Measurements from ENCODE around the gene GAL.

GAL gene

GRCh38 chr11:68721075-68721474 lies 36.7 kb downstream of the GAL start:
- TF ChIP-seq CREB1 (IDR thresholded peaks at IDR 0.05; ENCODE audit: low read depth) (no peak), USF1 (IDR thresholded peaks at IDR 0.05) (no peak), NFIC (IDR thresholded peaks at IDR 0.05) (no peak), FOXM1 (IDR thresholded peaks at IDR 0.05; ENCODE audit: borderline replicate concordance, low read depth) (no peak), TCF12 (IDR thresholded peaks at IDR 0.05; ENCODE audit: low read depth) (no peak), CEBPB (IDR thresholded peaks at IDR 0.05) (no peak), TEAD4 (IDR thresholded peaks at IDR 0.05) (no peak), EP300 (IDR thresholded peaks at IDR 0.05; ENCODE audit: borderline replicate concordance) (no peak), EGR1 (IDR thresholded peaks at IDR 0.05) (no peak)

- TF ChIP-seq CEBPB (IDR thresholded peaks at IDR 0.05): peak; percentile 84
- no peak for TF ChIP-seq NFIC (IDR thresholded peaks at IDR 0.05)
Measured at GRCh38 chr11:68722143-68722542, 37.8 kb downstream of the GAL start.

GRCh38 chr11:68724293-68724692 lies 39.9 kb downstream of the GAL start:
- TF ChIP-seq RAD21 (IDR thresholded peaks at IDR 0.05; ENCODE audit: low read depth): no peak
- no peak for TF ChIP-seq TEAD4 (IDR thresholded peaks at IDR 0.05)
- no peak for TF ChIP-seq CREB1 (IDR thresholded peaks at IDR 0.05; ENCODE audit: low read depth)
- TF ChIP-seq ZBTB7A (IDR thresholded peaks at IDR 0.05; ENCODE audit: low read depth): no peak
- no peak for TF ChIP-seq TAF1 (IDR thresholded peaks at IDR 0.05; ENCODE audit: low read depth)
- TF ChIP-seq USF1 (IDR thresholded peaks at IDR 0.05): no peak

GRCh38 chr11:68727783-68728182 lies 43.4 kb downstream of the GAL start:
- TF ChIP-seq CEBPB (IDR thresholded peaks at IDR 0.05): no peak
- TF ChIP-seq EGR1 (IDR thresholded peaks at IDR 0.05): no peak
- no peak for TF ChIP-seq USF1 (IDR thresholded peaks at IDR 0.05)
- TF ChIP-seq RAD21 (IDR thresholded peaks at IDR 0.05; ENCODE audit: low read depth): peak; percentile 35; the same call in 1 of the 2 replicates
- no peak for TF ChIP-seq TAF1 (IDR thresholded peaks at IDR 0.05; ENCODE audit: low read depth)
- no peak for TF ChIP-seq NFIC (IDR thresholded peaks at IDR 0.05)
- TF ChIP-seq MAX (IDR thresholded peaks at IDR 0.05): no peak
- TF ChIP-seq CREB1 (IDR thresholded peaks at IDR 0.05; ENCODE audit: low read depth): no peak

- no peak for TF ChIP-seq FOXM1 (IDR thresholded peaks at IDR 0.05; ENCODE audit: borderline replicate concordance, low read depth)
- no peak for TF ChIP-seq REST (IDR thresholded peaks at IDR 0.05; ENCODE audit: low read depth)
- TF ChIP-seq TCF12 (IDR thresholded peaks at IDR 0.05; ENCODE audit: low read depth): no peak
- TF ChIP-seq TAF1 (IDR thresholded peaks at IDR 0.05; ENCODE audit: low read depth): no peak
- no peak for TF ChIP-seq USF1 (IDR thresholded peaks at IDR 0.05)
- no peak for TF ChIP-seq MAX (IDR thresholded peaks at IDR 0.05)
- no peak for TF ChIP-seq EGR1 (IDR thresholded peaks at IDR 0.05)
Measured at GRCh38 chr11:68734111-68734510, 49.8 kb downstream of the GAL start.

- TF ChIP-seq TAF1 (IDR thresholded peaks at IDR 0.05; ENCODE audit: low read depth): no peak
- no peak for TF ChIP-seq YY1 (IDR thresholded peaks at IDR 0.05; ENCODE audit: low read depth)
- no peak for TF ChIP-seq TCF12 (IDR thresholded peaks at IDR 0.05; ENCODE audit: low read depth)
- no peak for TF ChIP-seq REST (IDR thresholded peaks at IDR 0.05; ENCODE audit: low read depth)
- no peak for TF ChIP-seq CEBPB (IDR thresholded peaks at IDR 0.05)
- no peak for TF ChIP-seq EGR1 (IDR thresholded peaks at IDR 0.05)
- no peak for TF ChIP-seq FOXM1 (IDR thresholded peaks at IDR 0.05; ENCODE audit: borderline replicate concordance, low read depth)
- no peak for TF ChIP-seq NFIC (IDR thresholded peaks at IDR 0.05)
- no peak for TF ChIP-seq MAX (IDR thresholded peaks at IDR 0.05)
- TF ChIP-seq ZBTB7A (IDR thresholded peaks at IDR 0.05; ENCODE audit: low read depth): no peak
- no peak for TF ChIP-seq RAD21 (IDR thresholded peaks at IDR 0.05; ENCODE audit: low read depth)
- no peak for TF ChIP-seq TEAD4 (IDR thresholded peaks at IDR 0.05)
- no peak for TF ChIP-seq USF1 (IDR thresholded peaks at IDR 0.05)
- TF ChIP-seq CREB1 (IDR thresholded peaks at IDR 0.05; ENCODE audit: low read depth): no peak
Measured at GRCh38 chr11:68735125-68735524, 50.8 kb downstream of the GAL start.
